GM12891 (cell line): Measurements from ENCODE around the gene PTGS1.

Experiments
- POLR2A ChIP-seq: IDR thresholded peaks from 2 replicates; pipeline ENCODE4 v1.6.1; 2011; ENCODE audit warnings: low read depth, low read length, control low read depth
- POLR2AphosphoS5 ChIP-seq: IDR thresholded peaks from 2 replicates; pipeline ENCODE4 v1.6.1; 2011; ENCODE audit warnings: low read depth, low read length, control low read depth
- POU2F2 ChIP-seq: IDR thresholded peaks from 2 replicates; pipeline ENCODE4 v1.6.1; 2011; ENCODE audit warnings: low read depth, mild to moderate bottlenecking, control low read depth, low read length, moderate library complexity

DNA sequence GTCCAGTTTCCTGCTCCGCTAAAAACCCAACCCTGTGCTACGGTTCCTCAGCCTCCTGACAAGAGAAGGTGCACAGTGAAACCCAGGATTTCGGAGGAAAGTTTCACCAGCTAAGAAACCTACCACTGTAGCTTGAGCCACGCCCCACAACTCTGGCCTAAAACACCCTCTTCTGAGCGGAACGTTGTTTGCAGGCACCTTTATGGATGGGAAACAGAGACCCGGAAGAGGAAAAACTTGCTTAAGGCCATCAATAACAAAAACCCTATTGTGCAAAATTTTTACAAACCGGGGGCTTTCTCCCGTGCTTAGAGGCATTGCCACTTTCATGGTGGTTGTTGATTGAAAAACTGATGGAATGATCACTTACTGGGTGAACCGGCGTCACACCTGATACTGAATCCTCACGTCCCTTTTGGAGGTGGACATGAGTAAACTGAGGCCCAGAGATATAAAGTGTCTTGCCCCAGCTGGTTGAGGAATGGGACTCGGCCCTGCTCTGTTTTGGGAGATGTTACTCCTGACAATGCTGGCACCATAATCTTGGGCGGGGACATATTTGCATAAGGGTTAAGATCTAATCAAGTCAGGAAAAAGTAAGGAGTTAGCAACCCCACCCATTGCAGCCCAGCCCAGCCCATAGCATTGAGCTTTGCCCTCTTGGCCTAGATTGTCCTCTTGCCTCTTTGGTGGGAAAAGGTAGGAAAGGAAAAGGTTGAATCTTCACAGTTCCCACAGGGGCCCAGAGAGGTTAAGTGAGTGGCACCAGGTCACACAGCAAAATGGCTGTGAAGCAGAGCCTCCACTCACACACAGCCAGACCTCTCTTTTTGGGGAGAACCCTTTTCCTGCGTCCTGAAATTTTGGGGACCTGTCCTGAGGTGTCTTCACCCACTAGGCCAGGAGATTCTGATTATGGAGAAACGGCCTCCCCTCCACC is 23.2 kb upstream of the PTGS1 start:
- TF ChIP-seq POLR2AphosphoS5, result no peak
- TF ChIP-seq POLR2A, result no peak
- no peak for TF ChIP-seq POU2F2
